Kidney epithelial cell (primary cell): ENCODE data around the gene PALLD. TPM values are rescaled to one million over a fixed set of nuclear protein-coding genes. Genes with fewer than 3 reads are reported as not detected.

ENCODE experiments used
- DNase-seq: peaks from one replicate; pipeline ENCODE4 v3.0.0-alpha.2; 2010; ENCODE audit warnings: low read depth
- H3K27me3 ChIP-seq: 2 replicates; pipeline ENCODE4 v1.6.0; 2011; ENCODE audit warnings: low read length; ENCODE audit not compliant: control insufficient read depth, insufficient read depth
- H3K36me3 ChIP-seq: 2 replicates; pipeline ENCODE4 v1.5.1; 2011; ENCODE audit warnings: low read length; ENCODE audit not compliant: control insufficient read depth, insufficient read depth
- H3K4me3 ChIP-seq: 2 replicates; pipeline ENCODE4 v1.5.1; 2011; ENCODE audit warnings: low read depth, mild to moderate bottlenecking, control low read depth, low read length
- CTCF ChIP-seq: IDR thresholded peaks from 2 replicates; pipeline ENCODE4 v1.5.1; 2011; ENCODE audit warnings: mild to moderate bottlenecking, moderate library complexity, low read length, control low read depth, inconsistent platforms; ENCODE audit not compliant: insufficient read depth, poor library complexity, severe bottlenecking
- total RNA-seq: library from RNA; depleted of rRNA; stranded (reverse); fragments of >200 nt; gene quantifications from 2 replicates; pipeline ENCODE4 v1.2.3, GENCODE V29; 2015

PALLD gene
- total RNA-seq, 1 donor from 2014 or later: 77.4 TPM

GRCh38 chr4:168811207-168811606, 314.4 kb downstream of the PALLD start:
- Histone ChIP-seq H3K27me3 (no peaks in the 10 kb centered on the region), H3K36me3 (no peaks in the 10 kb centered on the region), H3K4me3 (no peak overlapping the region)
- DNase-seq: no peak
- no peak for TF ChIP-seq CTCF

- H3K36me3 ChIP-seq: no peaks in the 10 kb centered on the region
- no peaks in the 10 kb centered on the region for H3K27me3 ChIP-seq
- no peak overlapping the region for H3K4me3 ChIP-seq
- DNase-seq: no peak
- no peak for TF ChIP-seq CTCF
These were observed 315.2 kb downstream of the PALLD start for GRCh38 chr4:168811786-168812651.

GRCh38 chr4:168812806-168813205, 316.0 kb downstream of the PALLD start:
- Histone ChIP-seq H3K36me3 (no peaks in the 10 kb centered on the region), H3K4me3 (no peak overlapping the region), H3K27me3 (no peaks in the 10 kb centered on the region)
- no peak for DNase-seq
- TF ChIP-seq CTCF: no peak

- H3K36me3 ChIP-seq: no peaks in the 10 kb centered on the region
- no peak overlapping the region for H3K4me3 ChIP-seq
- no peak for TF ChIP-seq CTCF
- no peaks in the 10 kb centered on the region for H3K27me3 ChIP-seq
- no peak for DNase-seq
These were observed 317.0 kb downstream of the PALLD start for GRCh38 chr4:168813890-168814289.

GRCh38 chr4:168815379-168816345, 318.8 kb downstream of the PALLD start:
- TF ChIP-seq CTCF: no peak
- H3K4me3 ChIP-seq: no peak overlapping the region
- DNase-seq: no peak
- H3K27me3 ChIP-seq: no peaks in the 10 kb centered on the region
- no peaks in the 10 kb centered on the region for H3K36me3 ChIP-seq
